HG02763 (cell line): ENCODE results near the gene ZNF763.
A peak's percentile ranks its signal among the peaks of the same experiment; 100 is the strongest.
"Not testable (repeated sequence)": the region's sequence is repeated elsewhere in the genome, so short reads cannot be mapped to it uniquely, and the experiment has no call there.

ENCODE experiments used
- ATAC-seq: cut with Tn5 transposase; IDR thresholded peaks from one replicate; pipeline ENCODE4 v1.9.1; 2021; ENCODE audit warnings: mild to moderate bottlenecking, moderate library complexity; ENCODE audit not compliant: unreplicated experiment

The ZNF763 gene

GRCh38 chr19:11964858-11965645 is at the start of gene ZNF763:
TSS of gene ZNF763 (plus strand) at chr19:11965040. CDS start at chr19:11965209, 169 bp downstream.
- ATAC-seq, result peak; percentile 90

GRCh38 chr19:11921852-11922495 is 42.9 kb upstream of the ZNF763 start:
- ATAC-seq, result no peak

DNA sequence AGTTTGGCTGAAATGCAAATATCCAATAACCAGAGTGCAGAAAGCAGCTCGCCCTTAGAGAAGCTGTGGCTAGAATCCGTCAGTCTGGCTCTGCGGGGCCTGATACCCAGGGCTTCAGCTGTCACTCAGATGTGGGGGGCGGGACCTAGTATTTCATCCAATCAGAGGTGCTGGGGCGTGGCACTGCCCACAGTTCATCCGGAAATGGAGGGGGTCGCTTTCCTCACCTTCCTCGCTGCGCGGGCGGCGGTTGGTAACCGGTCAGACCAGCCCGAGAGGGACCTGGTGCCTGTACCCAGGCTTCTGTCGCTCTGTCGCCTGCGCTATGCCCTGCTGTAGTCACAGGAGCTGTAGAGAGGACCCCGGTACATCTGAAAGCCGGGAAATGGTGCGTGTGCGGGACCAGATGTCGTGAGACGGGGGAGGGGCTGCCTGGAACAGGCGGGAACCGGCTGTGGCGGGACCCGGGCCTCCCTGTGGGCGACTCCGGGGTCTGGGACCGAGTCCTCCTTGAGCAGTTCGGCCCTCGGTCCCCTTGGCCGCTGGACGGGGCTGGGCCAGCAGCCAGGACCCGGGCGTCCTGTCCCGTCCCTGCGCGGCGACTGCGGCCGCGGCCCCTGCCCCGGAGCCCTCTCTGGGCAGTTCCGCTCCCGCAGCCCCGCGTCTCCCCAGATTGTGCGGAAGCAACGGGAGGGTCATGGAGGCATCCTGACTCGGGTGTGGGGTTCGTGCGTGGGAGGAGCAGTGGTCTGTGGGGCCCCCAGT is 39.8 kb upstream of the ZNF763 start, which contains the start of gene ZNF700:
Gene ZNF700, plus strand, starts transcription at position 222 of the 765 bp plus-strand sequence. Its CDS starts 104 bp downstream, at position 326.
- peak; percentile 85 for ATAC-seq

GRCh38 chr19:11925651-11926187 is 39.1 kb upstream of the ZNF763 start:
- ATAC-seq, result not testable (repeated sequence)

DNA sequence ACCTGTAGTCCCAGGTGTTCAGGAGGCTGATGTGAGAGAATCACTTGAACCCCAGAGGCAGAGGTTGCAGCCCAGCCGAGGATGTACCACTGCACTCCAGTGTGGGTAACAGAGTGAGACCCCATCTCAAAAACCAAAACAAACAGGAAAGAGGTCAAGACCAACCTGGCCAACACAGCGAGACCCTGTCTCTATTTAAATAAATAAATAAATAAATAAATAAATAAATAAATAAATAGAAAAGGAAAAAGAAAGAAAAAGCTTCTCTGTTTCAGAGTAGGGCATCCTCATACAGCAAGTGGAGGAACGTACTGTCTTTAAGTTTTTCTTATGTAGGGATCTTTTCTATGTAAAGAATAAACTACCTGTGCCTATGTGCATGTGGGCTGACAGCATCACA is 37.6 kb upstream of the ZNF763 start:
- no peak for ATAC-seq

DNA sequence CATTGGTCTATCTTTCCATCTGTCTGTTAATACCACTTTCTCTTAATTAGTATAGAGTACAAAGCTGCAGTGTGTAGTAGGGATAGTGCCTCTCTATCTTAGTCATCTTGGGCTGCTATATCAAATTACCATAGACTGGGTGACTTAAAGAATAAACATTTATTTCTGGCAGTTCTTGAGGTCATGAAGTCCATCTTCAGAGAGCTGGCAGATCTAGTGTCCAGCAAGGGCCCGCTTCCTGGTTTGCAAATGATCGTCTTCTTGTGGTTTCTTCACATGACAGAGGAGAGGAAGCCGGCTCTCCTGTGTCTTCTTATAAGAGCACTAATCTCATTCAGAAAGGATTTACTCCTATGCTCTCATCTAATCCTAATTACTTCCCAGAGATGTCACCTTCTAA is 33.8 kb upstream of the ZNF763 start:
- ATAC-seq, result no peak

GRCh38 chr19:11931513-11931912 is 33.3 kb upstream of the ZNF763 start:
- ATAC-seq, result no peak

GRCh38 chr19:11935829-11936228 is 29.0 kb upstream of the ZNF763 start:
- ATAC-seq, result not testable (repeated sequence)

GRCh38 chr19:11938383-11938782 is 26.5 kb upstream of the ZNF763 start:
- ATAC-seq, result not testable (repeated sequence)

DNA sequence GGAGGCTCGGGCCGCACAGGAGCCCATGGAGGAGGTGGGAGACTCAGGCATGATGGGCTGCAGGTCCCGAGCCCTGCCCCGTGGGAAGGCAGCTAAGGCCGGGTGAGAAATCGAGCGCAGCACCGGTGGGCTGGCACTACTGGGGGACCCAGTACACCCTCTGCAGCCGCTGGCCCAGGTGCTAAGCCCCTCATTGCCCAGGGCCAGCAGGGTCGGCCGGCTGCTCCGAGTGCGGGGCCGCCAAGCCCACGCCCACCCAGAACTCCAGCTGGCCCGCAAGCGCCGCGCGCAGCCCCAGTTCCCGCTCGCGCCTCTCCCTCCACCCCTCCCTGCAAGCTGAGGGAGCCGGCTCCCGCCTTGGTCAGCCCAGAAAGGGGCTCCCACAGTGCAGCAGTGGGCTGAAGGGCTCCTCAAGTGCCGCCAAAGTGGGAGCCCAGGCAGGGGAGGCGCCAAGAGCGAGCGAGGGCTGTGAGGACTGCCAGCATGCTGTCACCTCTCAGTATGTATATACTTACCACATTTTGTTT is 23.4 kb upstream of the ZNF763 start:
- not testable (repeated sequence) for ATAC-seq

DNA sequence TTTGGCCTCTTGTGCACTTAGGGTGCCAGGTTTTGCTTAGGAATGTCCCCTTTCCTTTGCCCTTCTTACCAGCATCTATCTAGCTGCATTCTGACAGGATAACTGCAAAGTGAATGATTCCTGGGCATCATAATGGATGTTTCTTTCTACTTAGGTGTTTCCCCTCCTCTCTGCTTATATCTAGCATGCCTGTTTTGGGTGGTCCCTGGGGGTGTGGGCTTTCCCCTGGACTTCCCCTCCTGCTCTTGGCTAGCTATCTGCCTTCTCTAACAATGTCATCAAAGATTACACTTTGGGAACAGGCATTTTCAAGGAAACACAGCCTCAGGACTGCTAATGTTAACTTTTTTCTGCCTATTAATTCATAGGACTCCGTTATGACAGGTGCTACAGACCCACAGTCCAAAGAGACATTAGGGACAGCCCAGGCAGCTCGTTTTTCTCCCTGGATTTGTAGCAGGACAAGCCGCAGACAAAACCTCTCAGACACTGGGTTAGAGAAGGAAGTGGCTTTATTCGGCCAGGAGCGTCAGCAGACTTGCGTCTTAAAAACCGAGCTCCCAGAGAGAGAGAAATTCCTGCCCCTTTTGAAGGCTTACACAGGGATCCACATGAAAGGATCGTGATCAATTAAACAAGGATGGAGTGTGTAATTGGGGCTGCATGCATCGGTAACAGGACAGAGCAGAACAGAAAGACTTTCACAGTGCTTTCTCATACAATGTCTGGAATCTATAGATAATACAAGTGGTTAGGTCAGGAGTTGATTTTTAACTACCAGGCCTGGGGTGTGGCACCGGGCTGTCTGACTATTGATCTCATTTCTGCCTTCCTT is 22.6 kb upstream of the ZNF763 start:
- ATAC-seq, result no peak

DNA sequence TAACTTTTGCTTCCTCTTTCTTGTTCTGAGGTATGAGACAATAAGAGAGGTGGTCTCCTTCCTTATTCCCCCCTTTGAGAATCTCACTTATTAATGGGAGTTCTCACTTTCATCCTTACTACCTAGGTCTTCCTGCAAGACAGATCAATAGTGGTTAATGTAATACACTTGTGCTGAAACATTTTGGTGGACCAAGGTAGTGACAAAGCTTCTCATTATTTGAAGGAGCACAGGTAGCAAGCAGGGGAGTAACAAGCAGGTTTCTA is 22.1 kb upstream of the ZNF763 start:
- ATAC-seq, result no peak

DNA sequence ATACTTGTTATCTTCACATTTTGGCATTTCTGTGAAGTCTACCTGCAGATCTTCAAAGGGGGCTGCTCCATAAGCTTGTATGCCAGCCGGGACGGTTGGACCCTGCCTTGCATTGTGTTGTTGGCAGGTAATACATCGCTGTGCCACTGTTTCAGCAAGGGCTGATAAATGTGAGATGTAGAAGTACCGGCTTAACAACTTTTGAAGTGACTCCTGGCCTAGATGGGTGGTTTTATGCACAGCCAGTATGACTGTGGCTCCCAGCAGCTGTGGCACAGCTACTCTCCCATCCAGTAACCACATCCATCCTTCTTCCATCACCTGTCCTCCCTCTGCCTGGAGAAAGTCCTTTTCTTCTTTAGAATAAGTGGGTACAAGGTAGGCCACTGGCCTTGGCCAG is 20.2 kb upstream of the ZNF763 start:
- ATAC-seq, result no peak

GRCh38 chr19:11948646-11949045 is 16.2 kb upstream of the ZNF763 start:
- ATAC-seq, result no peak

GRCh38 chr19:11949201-11949600 is 15.6 kb upstream of the ZNF763 start:
- ATAC-seq, result no peak

GRCh38 chr19:11949614-11950080 is 15.2 kb upstream of the ZNF763 start:
- not testable (repeated sequence) for ATAC-seq

DNA sequence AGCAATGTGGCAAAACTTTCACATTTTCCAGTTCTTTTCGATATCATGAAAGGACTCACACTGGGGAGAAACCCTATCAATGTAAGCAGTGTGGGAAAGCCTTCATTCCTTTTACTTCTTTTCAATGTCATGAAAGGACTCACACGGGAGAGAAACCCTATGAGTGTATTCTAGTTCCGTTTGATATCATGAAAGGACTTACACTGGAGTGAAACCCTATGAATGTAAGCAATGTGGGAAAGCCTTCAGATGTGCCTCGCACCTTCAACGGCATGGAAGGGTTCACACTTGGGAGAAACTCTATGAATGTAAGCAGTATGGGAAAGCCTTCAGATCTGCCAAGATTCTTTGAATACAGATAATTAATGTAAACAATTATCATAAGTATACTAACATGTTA is 14.5 kb upstream of the ZNF763 start:
- no peak for ATAC-seq

GRCh38 chr19:11963566-11964355 is 1.1 kb upstream of the ZNF763 start:
- no peak for ATAC-seq

DNA sequence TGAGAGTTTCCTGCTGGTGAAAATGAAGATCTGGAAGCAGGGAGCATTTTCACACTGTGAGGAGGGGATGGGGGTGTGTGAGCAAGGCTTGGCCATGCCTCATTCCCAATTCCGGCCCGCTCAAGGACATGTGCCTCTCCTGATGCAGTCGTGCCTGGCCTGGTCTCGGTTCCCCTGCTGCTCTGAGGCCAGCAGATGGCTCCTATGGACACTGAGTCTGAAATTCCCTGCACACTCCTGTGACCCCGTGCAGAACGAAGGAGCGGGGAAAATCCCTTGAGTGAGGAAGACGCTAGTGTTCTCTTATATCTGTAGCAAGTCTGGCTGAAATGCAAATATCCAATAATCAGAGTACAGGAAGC is 363 bp upstream of the ZNF763 start:
- ATAC-seq, result no peak

DNA sequence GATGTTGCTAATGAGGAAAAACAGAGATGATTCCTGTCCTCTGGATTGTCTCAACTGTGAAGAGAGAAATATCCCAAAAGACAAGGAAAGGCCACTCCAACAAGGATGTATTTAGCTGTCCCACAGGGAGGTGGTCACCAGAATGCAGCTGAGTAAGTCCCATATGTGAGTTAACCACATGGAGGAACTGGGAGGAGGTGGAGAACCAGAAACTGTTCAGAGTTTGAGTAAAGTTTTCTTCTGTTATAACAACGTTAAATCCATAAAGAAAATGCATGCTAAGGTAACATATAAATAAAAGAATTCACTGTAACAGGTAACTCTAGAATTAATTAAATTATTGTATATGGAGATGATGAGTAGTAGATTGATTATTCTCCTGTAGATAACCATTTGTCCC is 5.3 kb downstream of the ZNF763 start:
- ATAC-seq, result no peak
